MM.1S (cell line): ENCODE results near the gene CHCHD10.

Source experiments
- DNase-seq: peaks from one replicate; pipeline ENCODE4 v3.0.0-alpha.2; 2015
- H2AFZ ChIP-seq: fragments of 300-600 bp; sonication (generic); 2 replicates; pipeline ENCODE4 v1.6.0; 2016; ENCODE audit warnings: antibody characterized with exemption, low read length
- H3F3A ChIP-seq: fragments of 300-600 bp; sonication (generic); 2 replicates; pipeline ENCODE4 v1.6.1; 2016; ENCODE audit warnings: mild to moderate bottlenecking, antibody characterized with exemption, low read length, moderate library complexity, mixed read lengths; ENCODE audit not compliant: insufficient read depth
- H3K27ac ChIP-seq: fragments of 300-600 bp; sonication (generic); 2 replicates; pipeline ENCODE4 v1.5.1; 2016; ENCODE audit warnings: mild to moderate bottlenecking, low read length
- H3K27me3 ChIP-seq: fragments of 300-600 bp; sonication (generic); replicated peaks from 2 replicates; pipeline ENCODE4 v1.6.0; 2016; ENCODE audit warnings: low read length; ENCODE audit not compliant: insufficient read depth
- H3K36me3 ChIP-seq: fragments of 300-600 bp; sonication (generic); replicated peaks from 2 replicates; pipeline ENCODE4 v1.6.1; 2016; ENCODE audit warnings: mild to moderate bottlenecking, low read length, mixed read lengths; ENCODE audit not compliant: insufficient read depth
- H3K4me1 ChIP-seq: fragments of 300-600 bp; sonication (generic); 2 replicates; pipeline ENCODE4 v1.6.1; 2016; ENCODE audit warnings: low read length, mixed read lengths
- H3K4me2 ChIP-seq: fragments of 300-600 bp; sonication (generic); 2 replicates; pipeline ENCODE4 v1.6.0; 2016; ENCODE audit warnings: low read depth, low read length
- H3K4me3 ChIP-seq: fragments of 300-600 bp; sonication (generic); 2 replicates; pipeline ENCODE4 v1.5.1; 2016; ENCODE audit warnings: low read length, mixed read lengths
- H3K79me2 ChIP-seq: fragments of 300-600 bp; sonication (generic); 2 replicates; pipeline ENCODE4 v1.6.1; 2016; ENCODE audit warnings: mixed run types, low read length, mixed read lengths
- H3K9ac ChIP-seq: fragments of 300-600 bp; sonication (generic); 2 replicates; pipeline ENCODE4 v1.6.1; 2016; ENCODE audit warnings: low read length, mixed read lengths
- H3K9me2 ChIP-seq: fragments of 300-600 bp; sonication (generic); replicated peaks from 2 replicates; pipeline ENCODE4 v1.6.1; 2016; ENCODE audit warnings: mild to moderate bottlenecking, low read length, mixed read lengths; ENCODE audit not compliant: insufficient read depth
- H3K9me3 ChIP-seq: fragments of 300-600 bp; sonication (generic); replicated peaks from 2 replicates; pipeline ENCODE4 v1.6.1; 2016; ENCODE audit warnings: mild to moderate bottlenecking, low read length, mixed read lengths; ENCODE audit not compliant: insufficient read depth
- H4K20me1 ChIP-seq: fragments of 300-600 bp; sonication (generic); 2 replicates; pipeline ENCODE4 v1.6.1; 2016; ENCODE audit warnings: mild to moderate bottlenecking, low read length, moderate library complexity, mixed read lengths; ENCODE audit not compliant: insufficient read depth
- CTCF ChIP-seq: fragments of 300-600 bp; sonication (generic); IDR thresholded peaks from 2 replicates; pipeline ENCODE4 v1.5.1; 2016; ENCODE audit warnings: antibody characterized with exemption, low read length, mixed read lengths
- EZH2 ChIP-seq: fragments of 300-600 bp; sonication (generic); optimal IDR thresholded peaks from 2 replicates; pipeline ENCODE3; 2017; ENCODE audit warnings: low read depth, mild to moderate bottlenecking, antibody characterized with exemption, low read length, mixed read lengths
- EZH2phosphoT487 ChIP-seq: fragments of 300-600 bp; sonication (generic); IDR thresholded peaks from 2 replicates; pipeline ENCODE4 v1.6.1; 2018; ENCODE audit warnings: antibody characterized with exemption, low read length

CHCHD10 gene

GRCh38 chr22:23745791-23746190, 22.0 kb downstream of the CHCHD10 start:
- Histone ChIP-seq H3F3A (no peaks in the 10 kb centered on the region), H3K27me3 (no peaks in the 10 kb centered on the region), H3K79me2 (no peaks in the 10 kb centered on the region), H3K4me2 (no peak overlapping the region), H4K20me1 (no peaks in the 10 kb centered on the region), H3K27ac (no peak overlapping the region), H3K9me3 (no peaks in the 10 kb centered on the region), H3K4me3 (no peak overlapping the region), H3K36me3 (no peaks in the 10 kb centered on the region), H3K9me2 (no peaks in the 10 kb centered on the region), H3K4me1 (peaks cover 5% of the 10 kb centered on the region; the same call in 1 of the 2 replicates), H3K9ac (no peak overlapping the region), H2AFZ (no peak overlapping the region)
- no peak for TF ChIP-seq CTCF
- no peak for TF ChIP-seq EZH2phosphoT487
- no peak for DNase-seq

GRCh38 chr22:23744485-23744884, 23.3 kb downstream of the CHCHD10 start:
- no peak for TF ChIP-seq CTCF
- no peak for TF ChIP-seq EZH2phosphoT487
- no peak for TF ChIP-seq EZH2
- H3K27ac ChIP-seq: no peak overlapping the region
- no peak overlapping the region for H3K4me3 ChIP-seq
- no peaks in the 10 kb centered on the region for H3K27me3 ChIP-seq
- H4K20me1 ChIP-seq: no peaks in the 10 kb centered on the region
- no peaks in the 10 kb centered on the region for H3K4me1 ChIP-seq
- no peak overlapping the region for H3K4me2 ChIP-seq
- no peaks in the 10 kb centered on the region for H3K9me2 ChIP-seq
- H3K79me2 ChIP-seq: no peaks in the 10 kb centered on the region
- DNase-seq: no peak
- no peaks in the 10 kb centered on the region for H3K36me3 ChIP-seq
- H3K9me3 ChIP-seq: no peaks in the 10 kb centered on the region
- no peaks in the 10 kb centered on the region for H3F3A ChIP-seq
- no peak overlapping the region for H2AFZ ChIP-seq
- no peak overlapping the region for H3K9ac ChIP-seq

GRCh38 chr22:23744001-23744400, 23.8 kb downstream of the CHCHD10 start:
- Histone ChIP-seq H3K9me3 (no peaks in the 10 kb centered on the region), H3K27me3 (no peaks in the 10 kb centered on the region), H3K36me3 (no peaks in the 10 kb centered on the region), H3K9ac (no peak overlapping the region), H3K4me3 (no peak overlapping the region), H3K9me2 (no peaks in the 10 kb centered on the region), H3K4me1 (no peaks in the 10 kb centered on the region), H3F3A (no peaks in the 10 kb centered on the region), H3K4me2 (no peak overlapping the region), H3K27ac (no peak overlapping the region), H2AFZ (no peak overlapping the region), H3K79me2 (no peaks in the 10 kb centered on the region), H4K20me1 (no peaks in the 10 kb centered on the region)
- no peak for DNase-seq
- TF ChIP-seq EZH2: no peak
- TF ChIP-seq CTCF: no peak
- no peak for TF ChIP-seq EZH2phosphoT487
